Upper lobe of left lung (tissue), 6 donors: ENCODE results near the gene PCNP. TPM values are rescaled to one million over a fixed set of nuclear protein-coding genes. Genes with fewer than 3 reads are reported as not detected.
A peak's percentile ranks its signal among the peaks of the same experiment; 100 is the strongest.
"Not testable (repeated sequence)": the region's sequence is repeated elsewhere in the genome, so short reads cannot be mapped to it uniquely, and the experiment has no call there.

ENCODE experiments used
- ATAC-seq, 2 donors: fragments of 200-7000 bp; cut with Tn5 transposase; one replicate each; pipeline ENCODE4 v1.9.1; 2022; ENCODE audit warnings: mild to moderate bottlenecking in 2 of 2, moderate library complexity in 2 of 2; ENCODE audit not compliant: low FRiP score in 2 of 2
- DNase-seq, 2 donors: peaks; one replicate each; pipeline ENCODE4 v3.0.0-alpha.2; 2019 to 2020
- H3K27ac ChIP-seq, 4 donors: fragments of 200-600 bp; sonication (generic); one replicate each; pipeline ENCODE4 v1.5.1; 2016 to 2019
- H3K27me3 ChIP-seq, 4 donors: fragments of 200-600 bp; sonication (generic); one replicate each; pipeline ENCODE4 v1.5.1; 2017 to 2019
- H3K36me3 ChIP-seq, 4 donors: fragments of 200-600 bp; sonication (generic); one replicate each; pipeline ENCODE4 v1.5.1; 2016 to 2019
- H3K4me1 ChIP-seq, 4 donors: fragments of 200-600 bp; sonication (generic); one replicate each; pipeline ENCODE4 v1.5.1; 2018 to 2019
- H3K4me3 ChIP-seq, 4 donors: fragments of 200-600 bp; sonication (generic); one replicate each; pipeline ENCODE4 v1.5.1; 2017 to 2019; ENCODE audit warnings: mild to moderate bottlenecking in 2 of 4, moderate library complexity in 1 of 4
- H3K9me3 ChIP-seq, 4 donors: fragments of 200-600 bp; sonication (generic); one replicate each; pipeline ENCODE4 v1.5.1; 2018 to 2019
- EP300 ChIP-seq, 4 donors: sonication (generic); formaldehyde crosslinking; IDR thresholded peaks; one replicate each; pipeline ENCODE4 v1.5.1; 2017; ENCODE audit warnings: antibody characterized with exemption in 4 of 4, control low read depth in 2 of 4
- POLR2A ChIP-seq, 4 donors: fragments of 450-650 bp; IDR thresholded peaks; one replicate each; pipeline ENCODE4 v1.5.1; 2016 to 2017; ENCODE audit warnings: antibody characterized with exemption in 4 of 4, mild to moderate bottlenecking in 2 of 4
- POLR2AphosphoS5 ChIP-seq, 2 donors: sonication (generic); formaldehyde crosslinking; IDR thresholded peaks; one replicate each; pipeline ENCODE4 v1.5.1; 2017; ENCODE audit warnings: antibody characterized with exemption in 2 of 2
- WGBS, 2 donors: methylation state at CpG; one replicate each; pipeline ENCODE4 v1.1.5; 2017 to 2018; 5-methylcytosine and 5-hydroxymethylcytosine counted together
- total RNA-seq, 6 donors: library from RNA; depleted of rRNA in 4 of 6; stranded (reverse); fragments of >200 nt in 4 of 6; gene quantifications; one replicate each; pipeline versions ENCODE4 v1.1.0 to v1.2.1, GENCODE V29; 2016 to 2021
- TF ChIP-seq, protein P1 (sequence below), 6 experiments: fragments of 450-650 bp in 4 of 6; fragments of 200-600 bp in 2 of 6; sonication (generic) in 2 of 6; IDR thresholded peaks; one replicate each; pipeline ENCODE4 v1.5.1; 2016 to 2019; ENCODE audit warnings: antibody characterized with exemption in 6 of 6
- donor health status: DM: no; HTN: no; CAD: no; lungs with moderate emphysema.
- donor health status: DM: no; HTN: yes; CAD: no; lungs with severe emphysema.

The PCNP gene
- total RNA-seq, 6 donors from 2014 or later = 52.2 to 160 (median 96.0) TPM

DNA sequence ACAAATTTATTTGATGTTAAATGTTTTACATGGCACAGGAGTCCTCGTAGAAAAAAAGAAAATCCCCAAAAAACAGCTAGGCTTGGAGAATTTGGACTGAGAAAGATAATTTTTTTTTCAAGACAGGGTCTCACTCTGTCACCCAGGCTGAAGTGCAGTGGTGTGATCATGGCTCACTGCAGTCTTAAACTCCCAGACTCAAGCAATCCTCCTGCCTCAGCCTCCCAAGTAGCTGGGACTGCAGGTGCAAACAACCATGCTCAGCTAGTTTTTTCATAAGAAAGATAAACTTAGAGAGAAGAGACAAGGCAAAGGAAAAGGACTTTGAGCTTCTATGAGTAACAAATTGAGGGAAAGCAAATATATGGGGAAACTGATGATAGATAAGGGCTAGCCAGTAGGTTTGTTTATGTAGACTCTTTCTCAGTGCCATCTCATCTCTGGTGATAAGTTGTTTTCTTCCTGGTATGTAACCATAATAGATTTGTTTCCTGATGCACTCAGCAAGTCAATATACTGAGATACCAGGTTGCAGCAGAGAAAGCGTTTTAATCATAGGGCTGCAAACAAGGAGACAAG, 25.4 kb upstream of the PCNP start:
- no peak for TF ChIP-seq POLR2AphosphoS5 (IDR thresholded peaks at IDR 0.05)
- no peak for TF ChIP-seq EP300 (IDR thresholded peaks at IDR 0.05)
- TF ChIP-seq, protein P1, sequence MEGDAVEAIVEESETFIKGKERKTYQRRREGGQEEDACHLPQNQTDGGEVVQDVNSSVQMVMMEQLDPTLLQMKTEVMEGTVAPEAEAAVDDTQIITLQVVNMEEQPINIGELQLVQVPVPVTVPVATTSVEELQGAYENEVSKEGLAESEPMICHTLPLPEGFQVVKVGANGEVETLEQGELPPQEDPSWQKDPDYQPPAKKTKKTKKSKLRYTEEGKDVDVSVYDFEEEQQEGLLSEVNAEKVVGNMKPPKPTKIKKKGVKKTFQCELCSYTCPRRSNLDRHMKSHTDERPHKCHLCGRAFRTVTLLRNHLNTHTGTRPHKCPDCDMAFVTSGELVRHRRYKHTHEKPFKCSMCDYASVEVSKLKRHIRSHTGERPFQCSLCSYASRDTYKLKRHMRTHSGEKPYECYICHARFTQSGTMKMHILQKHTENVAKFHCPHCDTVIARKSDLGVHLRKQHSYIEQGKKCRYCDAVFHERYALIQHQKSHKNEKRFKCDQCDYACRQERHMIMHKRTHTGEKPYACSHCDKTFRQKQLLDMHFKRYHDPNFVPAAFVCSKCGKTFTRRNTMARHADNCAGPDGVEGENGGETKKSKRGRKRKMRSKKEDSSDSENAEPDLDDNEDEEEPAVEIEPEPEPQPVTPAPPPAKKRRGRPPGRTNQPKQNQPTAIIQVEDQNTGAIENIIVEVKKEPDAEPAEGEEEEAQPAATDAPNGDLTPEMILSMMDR (IDR thresholded peaks at IDR 0.05) = no peak
- no peak for TF ChIP-seq POLR2A (IDR thresholded peaks at IDR 0.05)
- Histone ChIP-seq H3K36me3 (no peaks in the 10 kb centered on the region), H3K4me3 (no peak overlapping the region), H3K27me3 (no peaks in the 10 kb centered on the region), H3K9me3 (no peaks in the 10 kb centered on the region), H3K27ac (no peak overlapping the region), H3K4me1 (no peaks in the 10 kb centered on the region)
- WGBS, 2 donors = 73 to 84% methylated on average over 2 of the region's 2 CpGs
- ATAC-seq (no peak), DNase-seq (no peak)

DNA sequence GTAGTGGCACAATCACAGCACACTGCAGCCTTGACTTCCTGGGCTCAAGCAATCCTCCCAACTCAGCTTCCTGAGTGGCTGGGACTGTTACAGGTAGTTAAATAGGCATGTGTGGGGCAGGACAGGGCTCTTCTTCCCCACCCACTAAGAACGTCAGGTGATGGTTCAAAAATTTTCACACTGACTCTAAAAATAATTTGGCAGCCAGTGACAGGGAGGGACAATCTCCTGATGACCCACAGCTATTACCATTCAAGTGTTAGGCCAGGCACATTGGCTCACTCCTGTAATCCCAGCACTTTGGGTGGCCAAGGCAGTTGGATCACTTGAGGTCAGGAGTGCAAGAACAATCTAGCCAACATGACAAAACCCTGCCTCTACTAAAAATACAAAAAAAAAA, 24.5 kb upstream of the PCNP start:
- TF ChIP-seq POLR2A (IDR thresholded peaks at IDR 0.05) (no peak), EP300 (IDR thresholded peaks at IDR 0.05) (no peak)
- TF ChIP-seq, protein P1 (IDR thresholded peaks at IDR 0.05) = no peak
- Histone ChIP-seq H3K9me3 (no peaks in the 10 kb centered on the region), H3K27ac (no peak overlapping the region), H3K4me3 (no peak overlapping the region), H3K27me3 (no peaks in the 10 kb centered on the region), H3K4me1 (no peaks in the 10 kb centered on the region), H3K36me3 (no peaks in the 10 kb centered on the region)
- ATAC-seq (no peak), DNase-seq (no peak)
- 61 to 80% methylated on average over 1 of the region's 1 CpG for WGBS, 2 donors

DNA sequence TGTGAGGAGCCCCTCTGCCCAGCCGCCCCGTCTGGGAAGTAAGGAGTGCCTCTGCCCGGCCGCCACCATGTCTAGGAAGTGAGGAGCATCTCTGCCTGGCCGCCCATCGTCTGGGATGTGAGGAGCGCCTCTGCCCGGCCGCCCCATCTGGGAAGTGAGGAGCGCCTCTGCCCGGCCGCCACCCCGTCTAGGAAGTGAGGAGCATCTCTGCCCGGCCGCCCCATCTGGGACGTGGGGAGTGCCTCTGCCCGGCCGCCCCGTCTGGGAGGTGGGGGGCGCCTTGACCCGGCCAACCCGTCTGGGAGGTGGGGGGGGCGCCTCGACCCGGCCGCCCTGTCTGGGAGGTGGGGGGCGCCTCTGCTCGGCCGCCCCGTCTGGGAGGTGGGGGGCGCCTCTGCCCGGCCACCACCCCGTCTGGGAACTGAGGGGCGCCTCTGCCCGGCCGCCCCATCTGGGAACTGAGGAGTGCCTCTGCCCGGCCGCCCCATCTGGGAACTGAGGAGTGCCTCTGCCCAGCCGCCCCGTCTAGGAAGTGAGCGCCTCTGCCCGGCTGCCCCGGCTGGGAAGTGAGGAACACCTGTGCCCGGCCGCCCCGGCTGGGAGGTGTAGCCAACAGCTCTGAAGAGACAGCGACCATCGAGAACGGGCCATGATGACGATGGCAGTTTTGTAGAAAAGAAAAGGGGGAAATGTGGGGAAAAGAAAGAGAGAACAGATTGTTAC, 22.5 kb upstream of the PCNP start:
- H3K27ac ChIP-seq, H3K9me3 ChIP-seq, H3K4me1 ChIP-seq, H3K36me3 ChIP-seq, H3K4me3 ChIP-seq, H3K27me3 ChIP-seq, ATAC-seq: not testable (repeated sequence)
- WGBS, 2 donors = 94 to 97% methylated on average over 8 to 44 of the region's 50 CpGs
- DNase-seq = peak in 1 of 2 donors; percentile 78

- not testable (repeated sequence) for ATAC-seq, H3K36me3 ChIP-seq, H3K9me3 ChIP-seq, H3K4me3 ChIP-seq, H3K4me1 ChIP-seq, DNase-seq, H3K27ac ChIP-seq, H3K27me3 ChIP-seq
- 83 to 89% methylated on average over 5 of the region's 5 CpGs for WGBS, 2 donors
Observed at GRCh38 chr3:101553381-101553780, 20.6 kb upstream of the PCNP start.

- Histone ChIP-seq H3K27me3 (no peaks in the 10 kb centered on the region), H3K36me3 (no peaks in the 10 kb centered on the region), H3K4me1 (no peaks in the 10 kb centered on the region), H3K4me3 (no peak overlapping the region), H3K27ac (no peak overlapping the region), H3K9me3 (no peaks in the 10 kb centered on the region)
- 46 to 56% methylated on average over 3 of the region's 3 CpGs for WGBS, 2 donors
- DNase-seq = no peak
- TF ChIP-seq, protein P1 (IDR thresholded peaks at IDR 0.05) = no peak
- no peak for TF ChIP-seq POLR2A (IDR thresholded peaks at IDR 0.05)
- TF ChIP-seq POLR2AphosphoS5 (IDR thresholded peaks at IDR 0.05) = no peak
- no peak for TF ChIP-seq EP300 (IDR thresholded peaks at IDR 0.05)
- ATAC-seq = no peak
Observed at GRCh38 chr3:101556064-101556463, 17.9 kb upstream of the PCNP start.
